ENCODE measurements around the gene DLG3.

DNA sequence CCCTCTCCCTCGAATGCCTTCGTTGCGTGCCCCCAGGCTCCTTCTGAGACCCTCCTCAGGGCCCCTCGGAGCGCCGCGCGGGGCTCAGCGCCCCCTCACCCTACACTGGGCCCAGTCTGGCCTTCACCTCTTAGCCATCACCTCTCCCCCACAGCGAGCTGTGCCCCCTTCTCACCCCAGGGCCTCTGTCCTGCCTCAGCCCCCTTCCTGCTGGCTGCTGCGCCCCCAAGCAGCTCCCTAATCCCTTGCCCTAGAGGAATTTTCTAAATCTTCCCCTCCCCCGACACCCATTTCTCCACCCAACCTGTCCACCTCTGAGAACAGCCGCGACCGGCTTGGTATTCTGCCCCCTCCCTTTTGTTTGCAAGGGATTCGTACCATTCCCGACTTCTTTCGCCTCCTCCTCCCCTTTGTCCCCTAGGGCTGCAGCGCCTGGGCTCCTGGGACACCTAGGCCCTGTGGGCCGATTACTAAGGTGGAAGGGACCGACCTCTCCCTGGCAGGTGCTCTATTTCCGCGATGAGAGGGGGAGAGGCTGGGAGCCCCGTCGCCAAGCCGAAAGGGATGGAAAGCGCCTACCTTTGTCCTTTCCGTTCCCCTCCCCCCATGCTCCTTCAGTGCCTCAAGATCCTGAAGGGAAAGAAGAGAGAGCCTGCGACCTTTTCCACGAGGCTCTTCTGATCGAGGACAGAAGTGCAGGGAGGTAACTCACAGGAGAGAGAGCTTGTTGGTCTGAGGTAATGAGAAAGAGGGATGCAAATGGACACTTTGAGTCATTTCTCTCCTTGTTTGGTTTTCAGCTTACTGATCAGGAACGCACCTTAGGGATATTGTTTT is 10.9 kb downstream of the DLG3 start:
- TF ChIP-seq POLR2A (IDR thresholded peaks at IDR 0.05; ENCODE audit: control extremely low read depth in 1 of 2, low read depth in 2 of 2, low read length in 2 of 2) (no peak), HDAC2 (IDR thresholded peaks at IDR 0.05; ENCODE audit: borderline replicate concordance in 1 of 2, low read depth in 2 of 2, low read length in 2 of 2) (no peak), JUND (IDR thresholded peaks at IDR 0.05; ENCODE audit: low read length) (no peak), POU5F1 (IDR thresholded peaks at IDR 0.05; ENCODE audit: low read depth, low read length) (no peak), POLR2AphosphoS5 (IDR thresholded peaks at IDR 0.05; ENCODE audit: low read depth, low read length) (no peak; the same call in 1 of the 2 replicates), TEAD4 (IDR thresholded peaks at IDR 0.05; ENCODE audit: low read depth, low read length) (no peak), JUN (IDR thresholded peaks at IDR 0.05; ENCODE audit: low read depth, low read length) (no peak), CBX5 (IDR thresholded peaks at IDR 0.05; ENCODE audit: low read depth, low read length) (no peak), NRF1 (IDR thresholded peaks at IDR 0.05; ENCODE audit: low read depth, low read length) (no peak)
- TF ChIP-seq, protein P1, sequence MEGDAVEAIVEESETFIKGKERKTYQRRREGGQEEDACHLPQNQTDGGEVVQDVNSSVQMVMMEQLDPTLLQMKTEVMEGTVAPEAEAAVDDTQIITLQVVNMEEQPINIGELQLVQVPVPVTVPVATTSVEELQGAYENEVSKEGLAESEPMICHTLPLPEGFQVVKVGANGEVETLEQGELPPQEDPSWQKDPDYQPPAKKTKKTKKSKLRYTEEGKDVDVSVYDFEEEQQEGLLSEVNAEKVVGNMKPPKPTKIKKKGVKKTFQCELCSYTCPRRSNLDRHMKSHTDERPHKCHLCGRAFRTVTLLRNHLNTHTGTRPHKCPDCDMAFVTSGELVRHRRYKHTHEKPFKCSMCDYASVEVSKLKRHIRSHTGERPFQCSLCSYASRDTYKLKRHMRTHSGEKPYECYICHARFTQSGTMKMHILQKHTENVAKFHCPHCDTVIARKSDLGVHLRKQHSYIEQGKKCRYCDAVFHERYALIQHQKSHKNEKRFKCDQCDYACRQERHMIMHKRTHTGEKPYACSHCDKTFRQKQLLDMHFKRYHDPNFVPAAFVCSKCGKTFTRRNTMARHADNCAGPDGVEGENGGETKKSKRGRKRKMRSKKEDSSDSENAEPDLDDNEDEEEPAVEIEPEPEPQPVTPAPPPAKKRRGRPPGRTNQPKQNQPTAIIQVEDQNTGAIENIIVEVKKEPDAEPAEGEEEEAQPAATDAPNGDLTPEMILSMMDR (IDR thresholded peaks at IDR 0.05; ENCODE audit: control extremely low read depth in 1 of 3, insufficient read depth in 1 of 3, low read depth in 1 of 3, low read length in 3 of 3): no peak
- TF ChIP-seq, protein P2, sequence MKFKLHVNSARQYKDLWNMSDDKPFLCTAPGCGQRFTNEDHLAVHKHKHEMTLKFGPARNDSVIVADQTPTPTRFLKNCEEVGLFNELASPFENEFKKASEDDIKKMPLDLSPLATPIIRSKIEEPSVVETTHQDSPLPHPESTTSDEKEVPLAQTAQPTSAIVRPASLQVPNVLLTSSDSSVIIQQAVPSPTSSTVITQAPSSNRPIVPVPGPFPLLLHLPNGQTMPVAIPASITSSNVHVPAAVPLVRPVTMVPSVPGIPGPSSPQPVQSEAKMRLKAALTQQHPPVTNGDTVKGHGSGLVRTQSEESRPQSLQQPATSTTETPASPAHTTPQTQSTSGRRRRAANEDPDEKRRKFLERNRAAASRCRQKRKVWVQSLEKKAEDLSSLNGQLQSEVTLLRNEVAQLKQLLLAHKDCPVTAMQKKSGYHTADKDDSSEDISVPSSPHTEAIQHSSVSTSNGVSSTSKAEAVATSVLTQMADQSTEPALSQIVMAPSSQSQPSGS (IDR thresholded peaks at IDR 0.05; ENCODE audit: low read length): no peak
- TF ChIP-seq, protein P3, sequence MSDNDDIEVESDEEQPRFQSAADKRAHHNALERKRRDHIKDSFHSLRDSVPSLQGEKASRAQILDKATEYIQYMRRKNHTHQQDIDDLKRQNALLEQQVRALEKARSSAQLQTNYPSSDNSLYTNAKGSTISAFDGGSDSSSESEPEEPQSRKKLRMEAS (IDR thresholded peaks at IDR 0.05): no peak
